Activated B cell treated with CpG ODN at 0.5 μM for 24 hours (primary cell): ENCODE results near the gene FARP2. TPM values are rescaled to one million over a fixed set of nuclear protein-coding genes. Genes with fewer than 3 reads are reported as not detected.

ENCODE experiments used
- ATAC-seq: fragments of 200-7000 bp; cut with Tn5 transposase; one replicate; pipeline ENCODE4 v1.10.0; 2021; ENCODE audit warnings: low read depth, mild to moderate bottlenecking, moderate library complexity
- CTCF ChIA-PET: fragments of 350-600 bp; sonication (Branson Sonifier 250); formaldehyde crosslinking; loops from one replicate; lab custom pipeline; 2021; ENCODE audit warnings: antibody characterized with exemption; lab: Charles Lee
- POLR2A ChIA-PET: fragments of 350-600 bp; sonication (Branson Sonifier 250); formaldehyde crosslinking; loops from one replicate; lab custom pipeline; 2021; ENCODE audit warnings: antibody characterized with exemption; lab: Charles Lee
- DNase-seq: peaks from one replicate; pipeline ENCODE4 v3.0.0; 2022
- H3K27ac Mint-ChIP-seq: one replicate; pipeline ENCODE4 v1.8.0; 2020; ENCODE audit warnings: mixed read lengths
- H3K27me3 Mint-ChIP-seq: one replicate; pipeline ENCODE4 v1.8.0; 2021; ENCODE audit warnings: mixed read lengths
- H3K36me3 Mint-ChIP-seq: one replicate; pipeline ENCODE4 v1.8.0; 2021; ENCODE audit warnings: low read depth, mixed read lengths
- H3K4me1 Mint-ChIP-seq: one replicate; pipeline ENCODE4 v1.8.0; 2021; ENCODE audit warnings: mixed read lengths
- H3K4me3 Mint-ChIP-seq: one replicate; pipeline ENCODE4 v1.8.0; 2020; ENCODE audit warnings: mild to moderate bottlenecking, mixed read lengths
- H3K9me3 Mint-ChIP-seq: one replicate; pipeline ENCODE4 v1.8.0; 2020; ENCODE audit warnings: mixed read lengths
- intact Hi-C: fragments of 100-400 bp; cut with micrococcal nuclease; formaldehyde crosslinking; loops from one replicate; pipeline ENCODE4 v1.15.1; 2024
- total RNA-seq: library from RNA; stranded (reverse); gene quantifications from 2 replicates; pipeline ENCODE4 v1.2.3, GENCODE V29; 2022
- TF ChIP-seq, protein P1 (sequence below): fragments of 200-600 bp; IDR thresholded peaks from one replicate; pipeline ENCODE4 v1.8.0; 2022; ENCODE audit warnings: antibody characterized with exemption, mild to moderate bottlenecking

Gene FARP2
- total RNA-seq, 1 donor from 2014 or later = 91.2 TPM

DNA sequence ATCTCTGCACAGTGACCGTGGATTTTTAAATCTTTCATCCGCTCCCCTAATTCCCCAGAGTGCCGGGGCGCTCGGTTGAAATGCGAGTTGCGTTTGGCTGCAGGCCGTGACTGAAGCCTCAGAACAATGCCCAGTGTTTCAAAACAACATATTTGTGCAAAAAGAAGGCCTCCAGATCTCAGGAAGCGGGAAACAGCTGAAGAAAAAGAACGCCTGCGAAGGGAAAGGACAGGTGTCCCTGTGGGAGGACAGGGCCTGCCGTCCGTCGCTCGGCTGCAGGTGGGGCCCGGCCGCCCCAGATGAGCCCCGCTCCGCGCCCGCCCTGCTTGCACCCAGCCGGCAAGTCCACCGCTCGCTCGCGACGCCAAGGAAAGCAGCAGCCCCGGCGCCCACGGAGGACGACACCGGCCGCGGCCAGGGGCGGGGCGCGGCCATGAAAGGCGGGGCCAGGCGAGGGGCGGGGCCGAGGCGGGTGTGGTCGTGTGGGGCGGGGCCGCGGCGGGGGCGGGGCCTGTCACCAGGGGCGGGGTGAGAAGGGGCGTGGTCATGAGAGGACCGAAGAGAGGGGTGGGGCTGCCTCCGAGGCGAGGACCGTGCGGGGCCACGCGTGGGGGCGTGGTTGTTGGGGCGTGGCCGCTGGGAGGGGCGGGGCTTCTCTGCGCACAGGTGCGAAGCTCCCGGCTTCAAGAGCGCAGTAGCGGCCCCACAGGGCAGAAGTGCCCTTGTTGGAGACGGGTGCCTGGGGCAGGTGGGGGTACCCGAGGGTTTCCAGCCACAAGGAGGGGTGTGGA, 184.9 kb downstream of the FARP2 start:
- H3K36me3 Mint-ChIP-seq = no peaks in the 10 kb centered on the region
- ChIA-PET POLR2A (interaction anchor here (0.6 kb wide), 1 partner anchor 53 kb away, joined by 7 read pairs; no protein-coding TSS in a partner anchor), CTCF (no interaction called here)
- H3K27me3 Mint-ChIP-seq = peaks cover 17% of the 10 kb centered on the region
- peak; percentile 94 for ATAC-seq
- peaks cover 4% of the 10 kb centered on the region for H3K4me1 Mint-ChIP-seq
- no peak overlapping the region for H3K27ac Mint-ChIP-seq
- intact Hi-C loops = loop anchor here (2.0 kb wide), 1 partner anchor 32 kb away; the partner anchor contains the start of gene STK25
- TF ChIP-seq, protein P1, sequence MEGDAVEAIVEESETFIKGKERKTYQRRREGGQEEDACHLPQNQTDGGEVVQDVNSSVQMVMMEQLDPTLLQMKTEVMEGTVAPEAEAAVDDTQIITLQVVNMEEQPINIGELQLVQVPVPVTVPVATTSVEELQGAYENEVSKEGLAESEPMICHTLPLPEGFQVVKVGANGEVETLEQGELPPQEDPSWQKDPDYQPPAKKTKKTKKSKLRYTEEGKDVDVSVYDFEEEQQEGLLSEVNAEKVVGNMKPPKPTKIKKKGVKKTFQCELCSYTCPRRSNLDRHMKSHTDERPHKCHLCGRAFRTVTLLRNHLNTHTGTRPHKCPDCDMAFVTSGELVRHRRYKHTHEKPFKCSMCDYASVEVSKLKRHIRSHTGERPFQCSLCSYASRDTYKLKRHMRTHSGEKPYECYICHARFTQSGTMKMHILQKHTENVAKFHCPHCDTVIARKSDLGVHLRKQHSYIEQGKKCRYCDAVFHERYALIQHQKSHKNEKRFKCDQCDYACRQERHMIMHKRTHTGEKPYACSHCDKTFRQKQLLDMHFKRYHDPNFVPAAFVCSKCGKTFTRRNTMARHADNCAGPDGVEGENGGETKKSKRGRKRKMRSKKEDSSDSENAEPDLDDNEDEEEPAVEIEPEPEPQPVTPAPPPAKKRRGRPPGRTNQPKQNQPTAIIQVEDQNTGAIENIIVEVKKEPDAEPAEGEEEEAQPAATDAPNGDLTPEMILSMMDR = no peak
- peak overlapping the region; percentile 75 for H3K4me3 Mint-ChIP-seq
- H3K9me3 Mint-ChIP-seq = no peaks in the 10 kb centered on the region
- DNase-seq = peak; percentile 58

DNA sequence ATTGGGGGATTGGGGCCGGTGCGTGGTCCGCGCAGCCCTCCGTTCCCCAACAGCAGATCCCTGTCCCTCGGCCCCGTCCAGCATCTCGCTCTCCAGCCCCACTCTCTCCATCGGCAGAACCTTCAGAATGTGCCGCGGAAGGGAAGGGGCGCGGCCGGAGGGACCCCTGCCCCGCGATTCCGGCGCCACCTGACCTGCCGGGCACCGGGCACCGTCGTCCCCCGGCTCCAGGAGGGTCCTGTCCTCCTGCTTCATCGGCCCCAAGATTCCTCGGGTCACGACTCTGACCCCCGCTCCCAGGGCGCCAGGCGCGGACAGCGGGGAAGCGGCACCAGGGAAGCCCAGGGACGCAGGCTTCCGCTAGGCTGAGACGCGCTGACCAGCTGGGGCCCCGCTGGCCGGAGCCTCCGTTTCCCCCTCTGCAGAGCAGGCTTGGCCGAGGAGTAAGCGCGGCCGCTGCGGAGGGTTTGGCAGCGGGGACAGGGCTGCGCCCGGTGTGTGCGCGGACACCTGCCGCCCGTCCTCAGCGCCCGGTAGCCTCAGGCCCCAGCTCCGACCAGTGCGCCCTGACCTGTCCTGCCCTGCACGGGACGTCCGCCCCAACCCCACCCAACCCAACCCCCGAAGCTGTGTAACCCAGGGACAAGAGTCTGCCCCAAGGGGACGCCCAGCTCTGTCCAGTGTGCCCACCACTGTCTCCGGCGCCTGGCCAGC, 185.6 kb downstream of the FARP2 start:
- no peaks in the 10 kb centered on the region for H3K36me3 Mint-ChIP-seq
- peak overlapping the region; percentile 32 for H3K4me3 Mint-ChIP-seq
- no peak for ATAC-seq

DNA sequence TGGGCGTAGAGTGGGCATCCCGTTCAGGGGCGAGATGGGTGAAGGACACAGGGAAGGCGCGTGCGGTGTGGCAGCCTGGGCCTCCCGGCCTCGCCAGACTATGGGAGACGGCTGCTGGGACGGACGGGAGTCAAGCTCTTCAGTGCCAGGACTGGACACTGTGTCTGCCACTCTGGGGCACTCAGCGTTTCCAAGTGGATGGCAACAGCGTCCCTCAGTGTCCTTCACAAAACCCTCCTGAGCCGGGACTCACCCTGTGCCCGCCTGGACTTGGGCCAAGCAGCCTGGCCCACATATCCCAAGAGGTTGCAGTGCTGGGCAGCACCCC, 186.2 kb downstream of the FARP2 start:
- intact Hi-C loops = no loop called here
- peaks cover 15% of the 10 kb centered on the region for H3K27me3 Mint-ChIP-seq
- peaks cover 4% of the 10 kb centered on the region for H3K4me1 Mint-ChIP-seq
- H3K27ac Mint-ChIP-seq = no peak overlapping the region
- H3K9me3 Mint-ChIP-seq = no peaks in the 10 kb centered on the region
- peak overlapping the region; percentile 32 for H3K4me3 Mint-ChIP-seq
- DNase-seq = no peak
- no peak for ATAC-seq
- TF ChIP-seq, protein P1 = no peak
- no peaks in the 10 kb centered on the region for H3K36me3 Mint-ChIP-seq
- CTCF ChIA-PET = no interaction called here
- POLR2A ChIA-PET = no interaction called here

More for the DNA sequence above, 185.6 kb downstream of the FARP2 start:
- no peak overlapping the region for H3K27ac Mint-ChIP-seq
- ChIA-PET POLR2A (no interaction called here), CTCF (no interaction called here)
- H3K27me3 Mint-ChIP-seq = peaks cover 15% of the 10 kb centered on the region
- DNase-seq = no peak
- no peaks in the 10 kb centered on the region for H3K9me3 Mint-ChIP-seq
- TF ChIP-seq, protein P1 = no peak
- H3K4me1 Mint-ChIP-seq = peaks cover 4% of the 10 kb centered on the region
- intact Hi-C loops = loop anchor here (2.0 kb wide), 1 partner anchor 33 kb away; the partner anchor contains the start of gene STK25

Other genes starting within 250 kb of the FARP2 start
- gene PASK, start 206.8 kb upstream of the FARP2 start, total RNA-seq = 113 and 150 TPM in 2 replicates
- gene PPP1R7, start 205.8 kb upstream of the FARP2 start, total RNA-seq = 72.0 and 74.5 TPM in 2 replicates
- gene ANO7, start 167.6 kb upstream of the FARP2 start, total RNA-seq = 1.2 and 1.5 TPM in 2 replicates
- 158 and 168 TPM in 2 replicates for gene HDLBP, start 40.6 kb upstream of the FARP2 start, total RNA-seq
- gene SEPTIN2, start 40.4 kb upstream of the FARP2 start, total RNA-seq = 238 and 251 TPM in 2 replicates
- 123 and 151 TPM in 2 replicates for gene STK25, start 152.3 kb downstream of the FARP2 start, total RNA-seq
- 0.10 TPM in 1 of 2 replicates, not detected in the other for gene BOK, start 202.5 kb downstream of the FARP2 start, total RNA-seq